ENCODE data around the gene ASCC1. TPM values are rescaled to one million over a fixed set of nuclear protein-coding genes. Genes with fewer than 3 reads are reported as not detected.

Gene ASCC1
- total RNA-seq, 2 experiments from 2014 or later, result 61.6 to 66.2 TPM

GRCh38 chr10:72223743-72224101 is 7.6 kb upstream of the ASCC1 start:
- POLR2A ChIA-PET, result interaction anchor here (1.2 to 2.1 kb wide), 2 partner anchors 51 to 73 kb away, joined by 3 to 8 read pairs; partner anchors contain the start of gene DDIT4
- Mint-ChIP-seq H3K9me3 (no peaks in the 10 kb centered on the region), H3K36me3 (ENCODE audit: low read depth) (peaks cover 43% of the 10 kb centered on the region), H3K27me3 (no peaks in the 10 kb centered on the region), H3K4me1 (ENCODE audit: low read depth) (peaks cover 52% of the 10 kb centered on the region), H3K27ac (peak overlapping the region; percentile 91), H3K4me3 (peak overlapping the region; percentile 4)
- intact Hi-C loops (cut with micrococcal nuclease), result no loop called here
- CTCF ChIA-PET, result interaction anchor here (0.6 to 4.2 kb wide), 23 partner anchors 9 to 175 kb away, joined by 3 to 40 read pairs (median 5); no protein-coding TSS in a partner anchor
- no peak for TF ChIP-seq CTCF (IDR thresholded peaks at IDR 0.05)
- DNase-seq (peak; percentile 59), ATAC-seq (peak; percentile 54)

GRCh38 chr10:72221278-72221677 is 5.2 kb upstream of the ASCC1 start:
- ChIA-PET CTCF (interaction anchor here (1.5 to 4.1 kb wide), 7 partner anchors 12 to 116 kb away, joined by 3 to 25 read pairs (median 8); no protein-coding TSS in a partner anchor), POLR2A (interaction anchor here (0.6 to 1.5 kb wide), 5 partner anchors 8 to 392 kb away, joined by 3 to 5 read pairs (median 3); no protein-coding TSS in a partner anchor)
- Mint-ChIP-seq H3K9me3 (no peaks in the 10 kb centered on the region), H3K36me3 (ENCODE audit: low read depth) (peaks cover 57% of the 10 kb centered on the region), H3K27ac (no peak overlapping the region), H3K4me1 (ENCODE audit: low read depth) (peaks cover 46% of the 10 kb centered on the region), H3K4me3 (no peak overlapping the region), H3K27me3 (no peaks in the 10 kb centered on the region)
- DNase-seq (no peak), ATAC-seq (no peak)
- TF ChIP-seq CTCF (IDR thresholded peaks at IDR 0.05), result no peak
- intact Hi-C loops (cut with micrococcal nuclease), result no loop called here

GRCh38 chr10:72220637-72221036 is 4.6 kb upstream of the ASCC1 start:
- Mint-ChIP-seq H3K27me3 (no peaks in the 10 kb centered on the region), H3K4me1 (ENCODE audit: low read depth) (peaks cover 46% of the 10 kb centered on the region), H3K27ac (peak overlapping the region; percentile 79), H3K4me3 (no peak overlapping the region), H3K9me3 (no peaks in the 10 kb centered on the region), H3K36me3 (ENCODE audit: low read depth) (peaks cover 57% of the 10 kb centered on the region)
- ATAC-seq (no peak), DNase-seq (no peak)
- no peak for TF ChIP-seq CTCF (IDR thresholded peaks at IDR 0.05)
- ChIA-PET POLR2A (interaction anchor here (0.6 to 1.4 kb wide), 4 partner anchors 9 to 107 kb away, joined by 3 to 5 read pairs (median 3); no protein-coding TSS in a partner anchor), CTCF (interaction anchor here (1.2 to 4.1 kb wide), 6 partner anchors 16 to 117 kb away, joined by 3 to 25 read pairs (median 4); no protein-coding TSS in a partner anchor)
- intact Hi-C loops (cut with micrococcal nuclease), result no loop called here

- intact Hi-C loops (cut with micrococcal nuclease), result loop anchor here (5.0 kb wide), 3 partner anchors 57 to 132 kb away; partner anchors contain the start of gene SPOCK2
- ATAC-seq (no peak), DNase-seq (no peak)
- POLR2A ChIA-PET, result interaction anchor here (0.7 to 2.0 kb wide), 9 partner anchors 41 to 147 kb away, joined by 3 to 11 read pairs (median 4); partner anchors contain the start of gene DDIT4
- peak overlapping the region; percentile 93 for H3K4me3 Mint-ChIP-seq
- TF ChIP-seq CTCF (IDR thresholded peaks at IDR 0.05), result no peak
- CTCF ChIA-PET, result interaction anchor here (0.7 to 3.2 kb wide), 20 partner anchors 9 to 323 kb away, joined by 3 to 18 read pairs (median 4); no protein-coding TSS in a partner anchor
- no peaks in the 10 kb centered on the region for H3K27me3 Mint-ChIP-seq
- H3K9me3 Mint-ChIP-seq, result no peaks in the 10 kb centered on the region
- H3K27ac Mint-ChIP-seq, result peak overlapping the region; percentile 93
- H3K36me3 Mint-ChIP-seq (ENCODE audit: low read depth), result peaks cover 55% of the 10 kb centered on the region
- H3K4me1 Mint-ChIP-seq (ENCODE audit: low read depth), result peaks cover 48% of the 10 kb centered on the region
Observed at GRCh38 chr10:72219235-72219814, 3.2 kb upstream of the ASCC1 start.

- no peak for ATAC-seq
- POLR2A ChIA-PET, result interaction anchor here (0.7 to 2.0 kb wide), 10 partner anchors 41 to 146 kb away, joined by 3 to 11 read pairs (median 4); partner anchors contain the start of gene DDIT4
- intact Hi-C loops (cut with micrococcal nuclease), result loop anchor here (5.0 kb wide), 3 partner anchors 56 to 131 kb away; partner anchors contain the start of gene SPOCK2
- Mint-ChIP-seq H3K9me3 (no peaks in the 10 kb centered on the region), H3K27ac (peak overlapping the region; percentile 93), H3K36me3 (ENCODE audit: low read depth) (peaks cover 50% of the 10 kb centered on the region), H3K4me3 (peak overlapping the region; percentile 93), H3K27me3 (no peaks in the 10 kb centered on the region), H3K4me1 (ENCODE audit: low read depth) (peaks cover 43% of the 10 kb centered on the region)
- DNase-seq, result no peak
- CTCF ChIA-PET, result interaction anchor here (0.7 to 3.2 kb wide), 18 partner anchors 10 to 322 kb away, joined by 3 to 18 read pairs (median 4); no protein-coding TSS in a partner anchor
- TF ChIP-seq CTCF (IDR thresholded peaks at IDR 0.05), result no peak
Observed at GRCh38 chr10:72218726-72219125, 2.6 kb upstream of the ASCC1 start.

Measured in activated CD8-positive, alpha-beta T cell treated with anti-CD3 and anti-CD28 coated beads for 36 hours (primary cell).